Pons (tissue), 1 donor: ENCODE measurements around the gene OSBPL6.
"Not testable (repeated sequence)": the region's sequence is repeated elsewhere in the genome, so short reads cannot be mapped to it uniquely, and the experiment has no call there.

Source experiments
- DNase-seq: peaks from one replicate; pipeline ENCODE4 v3.0.0-alpha.2; 2016; ENCODE audit warnings: low spot score

OSBPL6 gene

DNA sequence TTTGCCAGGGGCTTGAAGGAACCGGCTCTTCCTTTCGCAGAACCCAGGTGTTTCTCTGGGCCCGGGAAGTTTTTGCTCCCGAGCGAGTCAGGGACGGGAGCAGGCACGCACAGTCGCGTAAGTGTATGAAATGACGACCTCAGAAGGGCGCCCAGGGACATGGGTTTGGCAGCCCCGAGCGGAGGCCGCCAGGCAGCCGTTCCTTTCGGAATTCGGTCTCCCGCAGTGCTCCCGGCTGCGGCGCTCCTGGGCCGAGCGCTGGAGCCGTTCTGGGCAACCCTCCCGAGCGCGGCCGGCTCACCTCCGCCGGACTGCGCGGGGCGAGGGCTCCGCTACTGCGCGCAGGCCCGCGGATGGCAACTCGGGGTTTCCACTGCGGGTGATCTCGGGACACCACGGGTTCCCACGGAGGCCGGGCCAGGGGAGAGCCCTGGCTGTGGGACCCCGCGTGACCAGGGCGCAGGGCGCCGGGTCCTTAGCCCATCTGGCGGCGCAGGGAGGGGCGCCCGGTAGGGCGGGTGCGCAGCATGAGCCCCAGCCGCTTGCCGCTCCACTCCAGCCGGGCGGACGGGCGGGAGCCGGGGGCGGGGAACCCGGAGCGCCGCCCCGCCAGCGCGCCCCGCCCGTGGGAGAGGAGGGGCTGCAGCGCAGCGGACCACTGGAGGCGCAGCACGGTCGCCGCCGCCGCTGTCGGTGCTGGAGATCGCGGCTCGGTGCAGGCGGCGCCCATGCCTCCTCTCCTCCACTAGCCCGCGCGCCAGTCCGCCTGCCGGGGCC lies at the start of gene OSBPL6:
OSBPL6 (plus strand) TSS at position 690 of the 777 bp plus-strand sequence. CDS start 111,673 bp downstream, outside the sequence.
- DNase-seq: peak; percentile 68

DNA sequence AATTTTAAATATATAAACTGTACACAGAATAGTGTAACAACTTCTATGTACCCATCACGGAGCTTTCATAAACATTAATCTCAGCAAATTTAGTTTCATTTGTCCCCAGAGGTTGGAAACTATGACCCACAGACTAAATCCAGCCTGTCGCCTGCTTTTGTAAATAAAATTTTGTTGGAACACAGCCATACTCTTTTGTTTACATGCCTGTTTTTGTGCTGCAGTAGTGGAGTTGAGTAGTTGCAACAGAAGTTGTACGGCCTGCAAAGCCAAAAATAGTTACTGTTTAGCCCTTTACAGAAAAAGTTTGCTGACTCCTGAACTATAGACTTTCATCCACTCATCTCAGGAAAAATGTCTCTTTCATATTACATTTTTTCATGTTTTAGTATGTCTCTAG lies 42.3 kb upstream of the OSBPL6 start:
- no peak for DNase-seq

DNA sequence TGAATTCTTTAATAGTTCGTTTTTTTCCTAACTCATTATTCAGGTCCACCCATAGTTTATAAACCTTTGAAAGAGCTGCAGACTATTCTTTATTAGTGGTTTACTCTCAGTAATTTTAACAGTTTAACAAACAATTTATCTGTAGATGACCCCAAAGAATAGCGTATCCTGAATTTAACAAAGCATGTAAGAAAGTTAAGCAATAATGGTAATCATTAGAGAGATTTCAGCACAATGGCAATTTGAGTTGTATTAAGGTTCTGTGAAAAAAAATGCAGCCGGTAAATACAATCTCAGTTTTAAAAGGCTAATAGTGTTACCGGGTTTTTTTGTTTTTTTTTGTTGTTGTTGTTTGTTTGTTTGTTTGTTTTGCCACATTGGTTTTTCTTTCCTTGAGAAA lies 41.8 kb upstream of the OSBPL6 start:
- no peak for DNase-seq

DNA sequence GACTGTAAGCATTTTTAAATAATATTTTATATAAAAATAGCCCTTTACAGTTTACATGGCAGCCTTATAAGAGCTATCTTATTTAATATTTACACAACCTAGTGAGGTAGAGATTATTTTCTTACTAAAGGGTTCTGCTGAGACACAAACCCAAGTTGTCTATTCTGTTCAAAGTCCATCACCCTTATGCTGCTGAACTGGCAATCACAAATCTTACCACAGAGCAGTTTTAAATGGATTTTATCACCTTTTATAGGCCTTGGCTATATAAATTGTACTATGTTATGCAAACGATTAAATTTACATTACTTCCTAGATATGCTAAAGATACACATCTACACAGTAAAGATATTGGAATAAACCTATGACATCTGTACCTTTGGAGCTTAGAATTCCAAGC lies 41.3 kb upstream of the OSBPL6 start:
- no peak for DNase-seq

DNA sequence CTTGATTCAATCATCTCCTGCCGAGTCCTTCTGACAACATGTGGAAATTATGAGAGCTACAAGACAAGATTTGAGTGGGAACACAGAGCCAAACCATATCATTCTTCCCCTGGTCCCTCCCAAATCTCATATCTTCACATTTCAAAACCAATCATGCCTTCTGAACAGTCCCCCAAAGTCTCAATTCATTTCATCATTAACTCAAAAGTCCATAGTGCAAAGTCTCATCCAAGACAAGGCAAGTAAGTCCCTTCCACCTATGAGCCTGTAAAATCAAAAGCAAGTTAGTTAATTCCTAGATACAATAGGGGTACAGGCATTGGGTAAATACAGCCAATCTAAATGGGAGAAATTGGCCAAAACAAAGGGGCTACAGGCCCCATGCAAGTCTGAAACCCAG lies 40.4 kb upstream of the OSBPL6 start:
- not testable (repeated sequence) for DNase-seq

DNA sequence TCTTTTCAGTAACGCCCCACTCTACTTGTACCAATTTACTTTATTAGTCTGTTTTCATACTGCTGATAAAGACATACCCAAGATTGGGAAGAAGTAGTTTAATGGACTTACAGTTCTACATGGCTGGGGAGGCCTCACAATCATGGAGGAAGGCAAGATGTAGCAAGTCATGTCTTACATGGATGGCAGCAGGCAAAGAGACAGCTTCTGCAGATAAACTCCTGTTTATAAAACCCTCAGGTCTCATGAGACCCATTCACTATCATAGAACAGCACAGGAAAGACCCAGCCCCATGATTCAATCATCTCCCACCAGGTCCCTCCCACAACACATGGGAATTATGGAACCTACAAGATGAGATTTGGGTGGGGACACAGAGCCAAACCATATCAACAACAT lies 38.8 kb upstream of the OSBPL6 start:
- DNase-seq: no peak

DNA sequence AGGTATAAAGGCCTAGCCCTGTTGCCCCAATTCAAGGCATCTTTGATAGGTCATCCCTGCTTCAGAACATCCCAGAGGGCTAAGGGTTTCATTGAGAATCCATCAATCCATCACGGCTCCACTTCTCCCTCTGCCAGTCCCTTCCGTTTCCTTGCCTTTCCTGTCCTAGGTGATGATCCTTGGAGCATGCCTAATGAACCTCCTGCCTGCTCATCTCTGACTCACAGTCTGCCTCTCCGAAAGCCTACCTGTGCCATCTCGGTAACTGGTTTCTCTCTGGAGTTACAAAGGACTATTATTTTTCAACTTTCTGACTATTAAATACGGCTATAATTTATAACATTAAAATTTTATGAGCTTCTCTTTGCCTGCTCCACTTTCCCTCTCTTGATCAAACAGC lies 36.7 kb upstream of the OSBPL6 start:
- no peak for DNase-seq

DNA sequence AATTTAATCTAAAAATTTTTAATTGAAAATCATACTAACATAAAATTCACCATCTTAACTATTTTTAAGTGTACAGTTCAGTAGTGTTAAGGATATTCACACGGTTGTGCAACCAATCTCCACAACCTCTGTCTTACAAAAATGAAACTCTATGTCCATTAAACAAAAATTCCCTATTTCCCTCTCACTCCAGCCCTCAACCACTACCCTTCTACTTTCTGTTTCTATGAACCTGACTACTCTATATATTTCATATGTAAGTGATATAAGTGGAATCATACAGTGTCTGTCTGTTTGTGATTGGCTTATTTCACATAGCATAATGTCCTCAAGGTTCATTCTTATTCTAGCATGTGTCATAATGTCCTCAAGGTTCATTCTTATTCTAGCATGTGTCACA lies 34.3 kb upstream of the OSBPL6 start:
- no peak for DNase-seq

DNA sequence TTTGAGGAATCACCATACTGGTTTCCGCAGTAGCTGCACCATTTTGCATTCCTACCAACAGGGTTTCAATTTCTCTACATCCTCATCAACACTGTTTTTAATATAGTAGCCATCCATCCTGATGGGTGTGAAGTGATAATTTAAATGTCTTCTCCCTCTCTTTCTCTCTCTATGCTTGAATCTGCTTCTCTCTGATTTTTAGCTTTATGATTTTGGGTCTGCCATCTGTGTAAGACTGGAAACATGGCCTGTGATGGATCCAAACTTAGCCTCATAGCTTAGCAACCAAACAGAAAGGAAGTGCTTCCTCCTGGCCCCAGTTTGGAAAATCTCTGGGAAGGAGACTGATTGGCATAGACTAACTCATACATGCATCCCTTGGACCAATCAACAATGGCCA lies 33.7 kb upstream of the OSBPL6 start:
- no peak for DNase-seq

DNA sequence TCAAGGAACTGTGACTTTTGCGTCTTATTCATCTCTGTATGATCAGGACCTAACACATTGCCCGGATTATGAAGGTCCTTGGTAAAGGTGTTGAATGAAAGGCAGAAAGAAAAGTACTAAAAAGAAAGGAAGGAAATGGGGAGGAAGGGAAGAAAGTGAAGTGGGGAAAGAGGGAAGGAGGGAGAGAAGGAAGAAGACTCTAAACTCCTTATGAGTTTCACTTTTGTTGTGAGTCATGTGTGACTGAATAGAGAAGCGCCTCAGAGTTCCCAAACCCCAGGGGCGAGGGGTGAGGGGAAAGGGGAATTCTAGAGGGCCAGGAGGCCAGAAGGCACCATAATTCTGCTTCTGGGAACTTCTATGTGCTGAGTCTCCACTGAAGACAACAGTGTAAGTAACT lies 30.9 kb upstream of the OSBPL6 start:
- peak; percentile 22 for DNase-seq

DNA sequence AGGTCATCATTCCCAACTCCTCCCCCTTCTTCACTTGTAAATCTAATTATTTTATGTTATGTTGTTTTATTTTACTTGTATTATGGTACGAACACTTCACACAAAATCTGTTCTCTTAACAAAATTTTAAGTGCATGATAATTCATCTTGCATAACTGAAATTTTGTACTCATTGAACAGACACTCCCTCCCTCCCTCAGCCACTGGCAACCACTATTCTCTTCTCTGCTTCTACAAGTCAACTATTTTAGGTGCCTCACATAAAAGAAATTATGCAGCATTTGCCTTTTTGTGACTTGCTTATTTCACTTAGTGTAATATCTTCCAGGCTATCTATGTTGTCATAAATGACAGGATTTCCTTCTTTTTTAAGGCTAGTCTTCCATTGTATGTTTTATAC lies 30.4 kb upstream of the OSBPL6 start:
- DNase-seq: no peak

DNA sequence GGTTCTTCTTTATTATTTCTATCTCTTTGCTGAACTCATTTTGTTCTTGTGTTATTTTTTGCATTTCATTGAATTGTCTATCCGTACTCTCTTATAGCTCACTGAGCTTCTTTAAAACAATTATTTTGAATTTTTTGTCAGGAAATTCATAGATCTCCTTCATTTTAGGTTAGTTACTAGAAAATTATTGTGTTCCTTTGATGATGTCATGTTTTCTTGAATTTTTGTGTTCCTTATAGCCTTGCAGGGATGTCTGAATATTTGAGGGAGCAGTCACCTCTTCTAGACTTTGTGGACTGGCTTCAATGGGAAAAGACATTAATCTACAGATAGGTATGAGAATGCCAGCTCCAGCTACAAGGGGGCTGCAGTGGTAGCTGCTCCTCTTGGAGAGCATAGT lies 20.7 kb upstream of the OSBPL6 start:
- DNase-seq: no peak

DNA sequence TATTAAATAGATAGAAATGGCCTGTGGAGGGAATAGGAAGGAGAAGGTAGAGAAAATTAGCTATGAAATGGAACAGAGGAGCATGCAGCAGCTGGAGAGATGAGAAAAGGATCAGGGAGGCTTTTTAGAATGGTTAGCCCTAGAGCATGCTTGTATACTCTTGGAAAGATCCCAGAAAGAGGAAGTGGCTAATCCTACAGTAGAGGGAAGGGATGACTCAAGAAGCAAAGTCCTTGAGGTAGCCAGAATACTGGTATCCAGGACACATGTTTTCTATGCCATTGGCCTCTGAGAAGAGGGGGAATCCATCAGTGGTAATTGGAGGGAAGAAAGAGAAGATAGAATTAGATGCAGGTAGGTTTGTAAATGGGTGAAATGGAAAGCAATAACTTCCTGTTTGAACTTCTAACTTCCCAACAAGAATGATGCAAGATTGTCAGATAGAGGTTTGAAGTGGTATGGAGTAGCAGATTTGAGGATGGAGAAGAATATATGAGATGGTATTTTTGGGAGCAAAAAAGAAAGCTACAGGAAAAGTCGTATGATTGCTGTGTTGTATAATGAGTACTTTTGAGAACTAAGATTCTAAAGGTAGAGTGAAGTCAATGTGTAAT lies 17.1 kb upstream of the OSBPL6 start:
- no peak for DNase-seq

DNA sequence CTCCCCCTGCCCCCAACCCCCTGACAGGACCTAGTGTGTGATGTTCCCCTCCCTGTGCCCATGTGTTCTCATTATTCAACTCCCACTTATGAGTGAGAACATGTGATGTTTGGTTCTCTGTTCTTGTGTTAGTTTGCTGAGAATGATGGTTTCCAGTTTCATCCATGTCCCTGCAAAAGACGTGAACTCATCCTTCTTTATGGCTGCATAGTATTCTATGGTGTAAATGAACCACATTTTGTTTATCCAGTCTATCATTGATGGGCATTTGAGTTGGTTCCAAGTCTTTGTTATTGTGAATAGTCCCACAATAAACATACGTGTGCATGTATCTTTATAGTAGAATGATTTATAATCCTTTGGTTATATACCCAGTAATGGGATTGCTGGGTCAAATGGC lies 13.7 kb upstream of the OSBPL6 start:
- not testable (repeated sequence) for DNase-seq

DNA sequence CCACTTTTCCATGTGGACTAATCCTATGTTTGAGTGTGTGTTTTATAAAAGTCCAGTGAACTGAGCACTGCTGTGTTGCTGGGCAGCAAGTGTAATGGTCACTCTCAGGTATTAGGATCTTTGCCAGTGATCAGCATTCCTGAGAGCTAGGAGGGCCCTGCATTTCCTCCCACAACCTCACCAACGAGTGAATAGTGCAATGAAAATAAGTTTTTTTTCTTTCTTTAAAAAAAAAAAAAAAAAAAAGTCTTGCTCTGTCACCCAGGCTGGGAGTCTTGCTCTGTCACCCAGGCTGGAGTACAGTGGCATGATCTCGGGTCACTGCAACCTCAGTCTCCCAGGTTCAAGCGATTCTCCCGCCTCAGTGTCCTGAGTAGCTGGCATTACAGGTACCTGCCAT lies 6.5 kb upstream of the OSBPL6 start:
- DNase-seq: no peak

DNA sequence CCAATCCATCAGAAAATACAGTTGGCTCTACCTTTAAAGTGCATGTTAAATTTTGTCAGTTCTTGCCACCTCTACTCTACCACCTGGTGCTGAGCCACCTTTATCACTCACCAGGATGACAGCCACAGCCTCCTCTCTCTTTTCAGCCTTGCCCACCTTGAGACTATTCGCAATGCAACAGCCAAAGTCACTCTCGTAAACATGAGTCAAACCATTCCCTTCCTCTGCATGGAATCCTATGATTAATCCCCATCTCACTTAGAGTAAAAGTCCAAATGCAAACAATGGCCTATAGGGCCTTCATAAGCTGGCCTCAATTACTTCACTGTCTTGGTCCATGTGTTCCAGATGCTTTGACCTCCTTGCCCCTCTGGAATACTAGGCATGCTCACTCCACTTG lies 5.8 kb upstream of the OSBPL6 start:
- no peak for DNase-seq

DNA sequence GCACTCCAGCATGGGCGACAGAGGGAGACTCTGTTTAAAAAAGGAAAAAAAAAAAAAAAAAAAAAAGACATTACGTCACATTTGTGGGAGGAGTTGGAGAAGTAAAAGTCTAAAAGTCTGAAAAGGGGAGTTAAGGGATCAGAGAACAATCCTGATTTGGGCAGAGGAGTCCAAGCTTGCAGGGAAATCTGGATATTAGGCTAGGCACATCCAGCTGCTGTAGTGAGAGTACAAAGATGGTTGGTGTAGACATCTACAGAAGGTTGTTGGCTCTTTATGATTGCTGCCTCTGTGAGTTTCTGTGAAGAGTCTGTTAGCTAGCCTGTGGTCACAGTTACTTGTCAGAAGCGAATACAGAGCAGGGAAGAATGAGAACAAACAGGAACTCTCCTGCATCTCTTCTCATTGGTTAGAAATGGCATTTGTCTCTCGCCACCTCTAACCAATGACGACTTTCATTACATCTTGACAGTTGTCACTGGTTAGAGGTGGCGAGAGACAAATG lies 3.3 kb upstream of the OSBPL6 start:
- peak; percentile 61 for DNase-seq

DNA sequence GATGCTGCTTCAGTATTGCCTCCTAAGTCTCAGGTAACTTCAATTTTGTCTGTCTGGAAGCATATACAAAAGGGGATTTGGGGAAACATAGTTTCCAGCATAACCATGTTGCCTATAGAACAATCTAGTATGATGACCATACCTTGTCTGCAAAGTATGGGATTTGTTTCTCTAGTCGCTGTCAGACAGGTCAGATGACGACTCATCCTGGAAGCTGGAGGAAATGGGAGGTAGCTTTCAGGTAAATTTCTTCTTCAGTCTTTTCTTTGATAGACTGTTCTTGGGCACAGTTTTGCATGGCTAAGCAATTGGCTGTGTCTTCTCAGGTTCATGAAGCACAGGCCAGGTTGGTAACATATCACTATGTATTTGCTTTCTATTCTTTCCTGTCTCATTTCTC lies 2.8 kb upstream of the OSBPL6 start:
- DNase-seq: no peak

DNA sequence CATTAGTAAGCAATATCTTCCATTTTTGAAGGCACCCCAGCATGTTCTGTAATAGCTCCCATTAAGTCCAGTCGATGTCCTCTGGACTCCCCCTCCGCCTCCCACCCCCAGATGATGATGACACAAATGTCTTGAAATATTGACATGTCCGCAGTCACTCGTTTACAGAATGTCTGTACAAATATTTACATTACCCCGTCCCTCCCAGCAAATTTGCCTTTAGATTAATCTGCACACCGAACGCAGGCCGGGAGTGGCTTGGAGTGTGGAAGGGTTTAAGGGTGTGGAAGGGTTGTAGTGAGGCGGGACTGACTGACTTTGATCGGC lies 853 bp upstream of the OSBPL6 start:
- peak; percentile 14 for DNase-seq

DNA sequence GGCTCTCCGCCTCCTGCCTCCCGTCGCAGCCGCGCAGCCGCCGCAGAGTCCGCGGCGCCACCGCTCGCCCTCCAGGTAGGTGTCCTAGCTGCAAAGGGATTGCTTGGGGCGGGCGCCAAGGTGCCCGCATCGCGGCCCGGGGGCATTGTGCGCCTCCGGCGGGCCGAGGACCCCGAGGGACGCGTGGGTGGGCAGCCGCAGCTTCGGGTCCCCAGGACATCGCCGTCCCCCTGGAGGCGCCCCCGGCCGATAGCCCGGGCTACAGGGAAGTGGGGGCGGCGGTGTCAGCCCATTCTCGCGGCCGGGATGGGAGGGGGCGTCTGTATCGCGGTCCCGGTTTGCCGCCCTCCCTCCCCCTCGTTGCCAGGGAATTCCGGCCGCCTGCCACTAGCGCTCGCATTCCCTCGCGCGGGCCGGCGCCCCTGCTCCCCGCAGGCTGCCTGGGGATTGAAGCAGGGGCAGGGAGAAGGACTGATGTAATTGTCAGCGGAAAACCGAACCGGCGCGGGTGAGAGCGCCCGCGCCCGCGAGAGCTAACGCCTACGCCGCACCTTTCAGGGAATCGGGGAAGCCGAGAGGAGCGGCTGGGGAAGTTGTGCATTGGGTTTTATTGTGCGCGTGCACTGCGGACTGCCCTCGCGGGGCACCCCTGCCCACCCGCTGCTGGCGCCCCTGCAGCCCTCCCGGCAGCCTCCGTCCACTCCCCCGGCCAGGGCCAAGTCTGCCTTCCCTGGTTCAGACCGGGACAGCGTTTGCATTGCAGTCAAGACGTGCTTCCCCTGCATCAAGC lies 483 bp downstream of the OSBPL6 start:
- DNase-seq: peak; percentile 31

DNA sequence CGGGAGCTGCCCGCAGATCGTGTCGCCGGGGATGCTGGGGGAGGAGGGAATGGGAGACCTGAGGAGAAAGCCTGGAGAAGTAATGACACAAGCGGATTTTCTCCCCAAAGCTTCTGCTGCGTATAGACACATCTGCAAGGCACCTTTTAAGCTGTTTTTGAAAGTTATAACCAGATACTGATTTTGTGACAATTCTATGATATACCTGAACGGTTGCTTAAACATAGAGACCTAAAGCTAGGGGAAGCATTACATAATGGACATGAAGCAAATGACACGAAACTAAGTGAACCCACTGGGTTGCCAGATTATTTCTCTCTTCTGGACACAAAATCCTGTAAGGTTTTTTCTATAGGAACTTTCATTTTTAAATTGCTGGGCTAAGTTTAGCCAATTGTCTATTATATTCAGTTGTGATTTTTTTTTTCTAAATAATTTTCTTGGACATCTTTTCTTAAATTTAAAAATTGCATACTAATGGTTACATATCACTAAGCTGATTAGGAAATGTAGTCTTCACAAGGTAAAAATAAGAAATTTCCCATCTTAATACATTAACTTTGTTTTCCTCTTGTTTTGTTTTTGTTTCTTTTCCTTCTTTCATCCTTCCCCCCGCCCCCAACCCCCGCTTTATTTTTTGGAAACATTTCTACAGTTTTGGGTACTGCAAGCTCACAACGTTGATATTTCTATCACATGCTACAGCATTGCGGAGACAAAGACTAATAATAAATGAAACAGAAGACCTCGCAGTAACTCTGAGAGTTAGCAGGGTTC lies 1.3 kb downstream of the OSBPL6 start:
- no peak for DNase-seq

DNA sequence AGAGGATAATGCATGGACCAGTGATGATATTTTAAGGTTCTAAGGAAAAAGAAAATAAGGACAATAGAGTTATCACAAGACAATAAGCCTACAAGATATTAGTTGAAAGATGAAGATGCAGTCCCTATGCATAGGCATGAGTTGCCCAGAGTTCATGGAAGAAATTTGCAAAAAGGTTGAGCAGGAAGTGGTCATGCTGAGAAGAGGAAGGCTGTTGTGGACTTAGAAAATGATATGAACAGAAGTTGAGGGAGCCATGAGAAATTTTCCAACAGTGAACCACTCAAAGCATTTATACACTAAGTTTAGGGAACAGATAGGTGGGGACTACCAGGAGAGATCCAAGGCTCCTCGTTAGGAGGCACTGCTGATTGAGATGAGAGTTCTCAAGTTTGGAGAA lies 3.5 kb downstream of the OSBPL6 start:
- DNase-seq: no peak
